Measurements from ENCODE around the gene SLC12A2. TPM values are rescaled to one million over a fixed set of nuclear protein-coding genes. Genes with fewer than 3 reads are reported as not detected.

Gene SLC12A2
- total and polyA plus RNA-seq, 2 of the 4 experiments (the other 2 are of a cell fraction), result 5.6 to 30.3 TPM

GRCh38 chr5:128172102-128172501, 88.5 kb downstream of the SLC12A2 start:
- in situ Hi-C loops (cut with MboI; ENCODE audit: low sequenced_read_pairs) (no loop called here), dilution Hi-C loops (cut with HindIII; ENCODE audit: low sequenced_read_pairs, unreplicated experiment) (no loop called here), intact Hi-C loops (cut with micrococcal nuclease) (no loop called here)
- Histone ChIP-seq H3K4ac (ENCODE audit: low read depth, low read length) (no peak overlapping the region), H3K9me1 (ENCODE audit: insufficient read depth, low read length) (no peaks in the 10 kb centered on the region), H2AK5ac (ENCODE audit: low read depth, low read length) (no peak overlapping the region), H3K4me2 (ENCODE audit: low read depth, low read length) (no peak overlapping the region), H3K9ac (ENCODE audit: low read depth, low read length) (no peak overlapping the region), H3K36me3 (ENCODE audit: control insufficient read depth, insufficient read depth, low read length) (no peaks in the 10 kb centered on the region), H3K14ac (replicated peaks; ENCODE audit: low read depth, low read length) (no peak overlapping the region), H4K8ac (ENCODE audit: low read depth in 2 of 2, low read length in 2 of 2) (no peak overlapping the region), H3K56ac (ENCODE audit: extremely low read depth, insufficient read depth, low read length) (no peak overlapping the region), H3K4me3 (ENCODE audit: insufficient read depth, low read depth, low read length) (no peak overlapping the region), H2BK20ac (ENCODE audit: low read depth, low read length) (no peak overlapping the region), H4K20me1 (ENCODE audit: insufficient read depth, low read length) (no peaks in the 10 kb centered on the region), H3K27me3 (ENCODE audit: control insufficient read depth, insufficient read depth, low read length) (no peaks in the 10 kb centered on the region), H2BK5ac (ENCODE audit: low read depth, low read length, poor library complexity, severe bottlenecking) (no peak overlapping the region), H3K27ac (ENCODE audit: insufficient read depth, low read length) (no peak overlapping the region), H3K79me1 (ENCODE audit: low read depth in 1 of 2, low read length in 2 of 2) (no peaks in the 10 kb centered on the region), H3K9me3 (ENCODE audit: control insufficient read depth, insufficient read depth, low read length) (no peaks in the 10 kb centered on the region), H3K18ac (ENCODE audit: low read depth, low read length) (no peak overlapping the region), H2AFZ (replicated peaks; ENCODE audit: low read length, poor library complexity) (no peak overlapping the region), H2BK15ac (ENCODE audit: low read depth, low read length) (no peak overlapping the region), H2BK120ac (ENCODE audit: low read depth, low read length) (no peak overlapping the region), H4K5ac (ENCODE audit: low read depth, low read length) (no peak overlapping the region), H4K91ac (ENCODE audit: insufficient read depth, low read depth, low read length) (no peak overlapping the region), H3K4me1 (ENCODE audit: control insufficient read depth, insufficient read depth, low read length) (no peaks in the 10 kb centered on the region), H2AK9ac (replicated peaks; ENCODE audit: low read depth, low read length, poor library complexity) (no peak overlapping the region), H3K23ac (ENCODE audit: low read depth, low read length) (no peak overlapping the region)
- no TSS peak for BruUV-seq (replicated peaks)
- ChIA-PET CTCF (no interaction called here), POLR2A (ENCODE audit: unreplicated experiment) (no interaction called here)
- no CpG with 5 or more reads among the region's 1 CpG for WGBS, 2 experiments (ENCODE audit: extremely low coverage in 2 of 2, insufficient read length in 1 of 2)
- no peak for TF ChIP-seq MAFK (IDR thresholded peaks at IDR 0.05; ENCODE audit: low read depth, low read length)
- no peak for TF ChIP-seq RAD21 (IDR thresholded peaks at IDR 0.05; ENCODE audit: low read length)
- TF ChIP-seq, protein P1, sequence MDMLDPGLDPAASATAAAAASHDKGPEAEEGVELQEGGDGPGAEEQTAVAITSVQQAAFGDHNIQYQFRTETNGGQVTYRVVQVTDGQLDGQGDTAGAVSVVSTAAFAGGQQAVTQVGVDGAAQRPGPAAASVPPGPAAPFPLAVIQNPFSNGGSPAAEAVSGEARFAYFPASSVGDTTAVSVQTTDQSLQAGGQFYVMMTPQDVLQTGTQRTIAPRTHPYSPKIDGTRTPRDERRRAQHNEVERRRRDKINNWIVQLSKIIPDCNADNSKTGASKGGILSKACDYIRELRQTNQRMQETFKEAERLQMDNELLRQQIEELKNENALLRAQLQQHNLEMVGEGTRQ (IDR thresholded peaks at IDR 0.05; ENCODE audit: low read depth, low read length), result no peak
- TF ChIP-seq FOS (IDR thresholded peaks at IDR 0.05; ENCODE audit: low read depth, low read length), result no peak
- no peak for TF ChIP-seq NFE2L2 (IDR thresholded peaks at IDR 0.05; ENCODE audit: low read depth, low read length)
- TF ChIP-seq RFX5 (IDR thresholded peaks at IDR 0.05; ENCODE audit: low read depth, low read length), result no peak
- TF ChIP-seq POLR2A (IDR thresholded peaks at IDR 0.05; ENCODE audit: low read depth, low read length), result no peak
- no peak for TF ChIP-seq RCOR1 (IDR thresholded peaks at IDR 0.05; ENCODE audit: insufficient replicate concordance, low read length)
- no peak for TF ChIP-seq SMC3 (IDR thresholded peaks at IDR 0.05; ENCODE audit: low read depth, low read length)
- TF ChIP-seq, protein P2, sequence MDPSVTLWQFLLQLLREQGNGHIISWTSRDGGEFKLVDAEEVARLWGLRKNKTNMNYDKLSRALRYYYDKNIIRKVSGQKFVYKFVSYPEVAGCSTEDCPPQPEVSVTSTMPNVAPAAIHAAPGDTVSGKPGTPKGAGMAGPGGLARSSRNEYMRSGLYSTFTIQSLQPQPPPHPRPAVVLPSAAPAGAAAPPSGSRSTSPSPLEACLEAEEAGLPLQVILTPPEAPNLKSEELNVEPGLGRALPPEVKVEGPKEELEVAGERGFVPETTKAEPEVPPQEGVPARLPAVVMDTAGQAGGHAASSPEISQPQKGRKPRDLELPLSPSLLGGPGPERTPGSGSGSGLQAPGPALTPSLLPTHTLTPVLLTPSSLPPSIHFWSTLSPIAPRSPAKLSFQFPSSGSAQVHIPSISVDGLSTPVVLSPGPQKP (IDR thresholded peaks at IDR 0.05; ENCODE audit: borderline replicate concordance, low read depth, low read length), result no peak
- TF ChIP-seq BHLHE40 (IDR thresholded peaks at IDR 0.05; ENCODE audit: low read depth, low read length), result no peak
- DNase-seq (no peak), ATAC-seq (ENCODE audit: low read depth) (no peak)

Measured in IMR-90 (cell line).